OCI-LY3 (cell line): ENCODE measurements around the gene SMARCE1.

Experiments used
- H2AFZ ChIP-seq: fragments of 200-600, 300-600 bp; shearing (Covaris generic); 2 replicates; pipeline ENCODE4 v1.6.0; 2014; ENCODE audit warnings: antibody characterized with exemption, low read depth, low read length
- H3K27ac ChIP-seq: fragments of 200-600, 300-600 bp; sonication (generic); 2 replicates; pipeline ENCODE4 v1.5.1; 2014; ENCODE audit warnings: mild to moderate bottlenecking, low read length, moderate library complexity, mixed read lengths
- H3K27me3 ChIP-seq: fragments of 200-600, 300-600 bp; sonication (generic); 2 replicates; pipeline ENCODE4 v1.6.1; 2014; ENCODE audit warnings: low read depth, low read length, mixed read lengths
- H3K36me3 ChIP-seq: fragments of 200-600, 300-600 bp; sonication (generic); replicated peaks from 2 replicates; pipeline ENCODE3; 2014; ENCODE audit warnings: low read depth, low read length, mixed read lengths
- H3K4me1 ChIP-seq: fragments of 300-600, 200-600 bp; sonication (generic); 2 replicates; pipeline ENCODE4 v1.6.1; 2014; ENCODE audit warnings: low read length, mixed read lengths
- H3K4me2 ChIP-seq: fragments of 200-600, 300-600 bp; sonication (generic); 2 replicates; pipeline ENCODE4 v1.6.1; 2014; ENCODE audit warnings: low read length, mixed read lengths
- H3K4me3 ChIP-seq: fragments of 300-600, 200-600 bp; sonication (generic); 2 replicates; pipeline ENCODE4 v1.5.1; 2014; ENCODE audit warnings: antibody characterized with exemption, mild to moderate bottlenecking, low read length, moderate library complexity
- H3K79me2 ChIP-seq: fragments of 300-600, 200-600 bp; shearing (Covaris generic); 2 replicates; pipeline ENCODE4 v1.6.1; 2014; ENCODE audit warnings: mild to moderate bottlenecking, low read length, mixed read lengths
- H3K9ac ChIP-seq: fragments of 300-600, 200-600 bp; shearing (Covaris generic); 2 replicates; pipeline ENCODE4 v1.6.0; 2014; ENCODE audit warnings: mild to moderate bottlenecking, low read length, moderate library complexity
- H3K9me3 ChIP-seq: fragments of 200-600, 300-600 bp; shearing (Covaris generic); 2 replicates; pipeline ENCODE4 v1.6.1; 2014; ENCODE audit warnings: low read length, mixed read lengths; ENCODE audit not compliant: insufficient read depth
- H4K20me1 ChIP-seq: fragments of 200-600, 300-600 bp; sonication (generic); 2 replicates; pipeline ENCODE4 v1.6.1; 2016; ENCODE audit warnings: low read length, mixed read lengths; ENCODE audit not compliant: insufficient read depth
- EZH2phosphoT487 ChIP-seq: fragments of 200-600 bp; shearing (Covaris generic); IDR thresholded peaks from 2 replicates; pipeline ENCODE4 v1.6.1; 2018; ENCODE audit warnings: antibody characterized with exemption, mixed run types, low read depth
- TF ChIP-seq, protein P1 (sequence below): fragments of 200-600, 300-600 bp; sonication (generic); IDR thresholded peaks from 2 replicates; pipeline ENCODE4 v1.5.1; 2014; ENCODE audit warnings: antibody characterized with exemption, low read length, low read depth

Gene SMARCE1

GRCh38 chr17:40680998-40681397, 33.4 kb upstream of the SMARCE1 start:
- H3K27me3 ChIP-seq: peaks cover 15% of the 10 kb centered on the region
- no peak for TF ChIP-seq EZH2phosphoT487
- TF ChIP-seq, protein P1, sequence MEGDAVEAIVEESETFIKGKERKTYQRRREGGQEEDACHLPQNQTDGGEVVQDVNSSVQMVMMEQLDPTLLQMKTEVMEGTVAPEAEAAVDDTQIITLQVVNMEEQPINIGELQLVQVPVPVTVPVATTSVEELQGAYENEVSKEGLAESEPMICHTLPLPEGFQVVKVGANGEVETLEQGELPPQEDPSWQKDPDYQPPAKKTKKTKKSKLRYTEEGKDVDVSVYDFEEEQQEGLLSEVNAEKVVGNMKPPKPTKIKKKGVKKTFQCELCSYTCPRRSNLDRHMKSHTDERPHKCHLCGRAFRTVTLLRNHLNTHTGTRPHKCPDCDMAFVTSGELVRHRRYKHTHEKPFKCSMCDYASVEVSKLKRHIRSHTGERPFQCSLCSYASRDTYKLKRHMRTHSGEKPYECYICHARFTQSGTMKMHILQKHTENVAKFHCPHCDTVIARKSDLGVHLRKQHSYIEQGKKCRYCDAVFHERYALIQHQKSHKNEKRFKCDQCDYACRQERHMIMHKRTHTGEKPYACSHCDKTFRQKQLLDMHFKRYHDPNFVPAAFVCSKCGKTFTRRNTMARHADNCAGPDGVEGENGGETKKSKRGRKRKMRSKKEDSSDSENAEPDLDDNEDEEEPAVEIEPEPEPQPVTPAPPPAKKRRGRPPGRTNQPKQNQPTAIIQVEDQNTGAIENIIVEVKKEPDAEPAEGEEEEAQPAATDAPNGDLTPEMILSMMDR: no peak

DNA sequence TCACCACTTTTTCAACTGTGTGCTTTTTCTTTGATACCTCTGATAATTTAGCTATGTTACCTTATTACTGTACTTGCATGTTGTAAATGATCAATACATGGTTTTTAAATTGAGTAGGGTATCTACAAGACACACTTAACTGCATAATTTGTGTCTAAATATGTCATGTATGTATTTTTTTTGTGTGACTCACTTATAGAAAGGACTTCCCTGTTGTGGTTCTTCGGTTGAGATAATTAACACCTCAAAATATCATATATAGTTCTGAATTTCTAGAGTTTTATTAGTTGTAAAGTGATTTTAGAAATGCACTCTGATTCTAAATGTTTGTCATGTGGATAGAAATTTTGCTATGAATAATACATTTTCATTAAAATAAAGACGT, 31.9 kb upstream of the SMARCE1 start:
- Histone ChIP-seq H3K79me2 (no peaks in the 10 kb centered on the region), H3K4me2 (peak overlapping the region; percentile 5; the same call in 1 of the 2 replicates), H2AFZ (no peak overlapping the region), H3K4me3 (no peak overlapping the region), H3K4me1 (peaks cover 13% of the 10 kb centered on the region), H3K9me3 (no peaks in the 10 kb centered on the region), H3K27me3 (peaks cover 23% of the 10 kb centered on the region), H3K27ac (no peak overlapping the region), H4K20me1 (no peaks in the 10 kb centered on the region), H3K9ac (no peak overlapping the region), H3K36me3 (no peaks in the 10 kb centered on the region)
- no peak for TF ChIP-seq EZH2phosphoT487
- TF ChIP-seq, protein P1: no peak

More at GRCh38 chr17:40680998-40681397, 33.4 kb upstream of the SMARCE1 start:
- no peak overlapping the region for H3K4me3 ChIP-seq
- H2AFZ ChIP-seq: no peak overlapping the region
- H3K9me3 ChIP-seq: no peaks in the 10 kb centered on the region
- no peaks in the 10 kb centered on the region for H4K20me1 ChIP-seq
- H3K27ac ChIP-seq: no peak overlapping the region
- H3K79me2 ChIP-seq: no peaks in the 10 kb centered on the region
- no peaks in the 10 kb centered on the region for H3K36me3 ChIP-seq
- no peak overlapping the region for H3K4me2 ChIP-seq
- H3K9ac ChIP-seq: no peak overlapping the region
- peaks cover 13% of the 10 kb centered on the region for H3K4me1 ChIP-seq

- no peak for TF ChIP-seq EZH2phosphoT487
- TF ChIP-seq, protein P1: no peak
- Histone ChIP-seq H3K79me2 (no peaks in the 10 kb centered on the region), H3K36me3 (no peaks in the 10 kb centered on the region), H3K9ac (no peak overlapping the region), H2AFZ (no peak overlapping the region), H3K27me3 (peaks cover 23% of the 10 kb centered on the region), H3K27ac (no peak overlapping the region), H3K4me1 (peaks cover 13% of the 10 kb centered on the region), H3K9me3 (no peaks in the 10 kb centered on the region), H3K4me3 (no peak overlapping the region), H4K20me1 (no peaks in the 10 kb centered on the region), H3K4me2 (peak overlapping the region; percentile 5; the same call in 1 of the 2 replicates)
Observed at GRCh38 chr17:40678902-40679522, 31.4 kb upstream of the SMARCE1 start.

GRCh38 chr17:40675905-40676304, 28.3 kb upstream of the SMARCE1 start:
- Histone ChIP-seq H3K27me3 (peaks cover 23% of the 10 kb centered on the region), H3K4me1 (peaks cover 13% of the 10 kb centered on the region), H3K4me3 (no peak overlapping the region), H3K36me3 (no peaks in the 10 kb centered on the region), H3K79me2 (no peaks in the 10 kb centered on the region), H3K27ac (no peak overlapping the region), H3K4me2 (no peak overlapping the region), H3K9me3 (no peaks in the 10 kb centered on the region), H2AFZ (no peak overlapping the region), H3K9ac (no peak overlapping the region), H4K20me1 (no peaks in the 10 kb centered on the region)
- no peak for TF ChIP-seq EZH2phosphoT487
- TF ChIP-seq, protein P1: no peak
